ENCODE measurements around the gene TMCC1.
"Not testable (repeated sequence)": the region's sequence is repeated elsewhere in the genome, so short reads cannot be mapped to it uniquely, and the experiment has no call there.

The TMCC1 gene

GRCh38 chr3:129734449-129734848 lies 159.1 kb downstream of the TMCC1 start:
- no peak for DNase-seq (ENCODE audit: low read depth in 1 of 2, low spot score in 1 of 2)

- DNase-seq (ENCODE audit: low read depth in 1 of 2, low spot score in 1 of 2), result no peak
These were observed 161.2 kb downstream of the TMCC1 start for GRCh38 chr3:129732200-129732876.

GRCh38 chr3:129727707-129728106 lies 165.8 kb downstream of the TMCC1 start:
- no peak for DNase-seq (ENCODE audit: low read depth in 1 of 2, low spot score in 1 of 2)

- DNase-seq (ENCODE audit: low read depth in 1 of 2, low spot score in 1 of 2), result no peak
These were observed 169.8 kb downstream of the TMCC1 start for GRCh38 chr3:129723558-129724324.

- DNase-seq (ENCODE audit: low read depth in 1 of 2, low spot score in 1 of 2), result no peak
These were observed 171.0 kb downstream of the TMCC1 start for GRCh38 chr3:129722527-129722926.

GRCh38 chr3:129718201-129718600 lies 175.3 kb downstream of the TMCC1 start:
- no peak for DNase-seq (ENCODE audit: low read depth in 1 of 2, low spot score in 1 of 2)

GRCh38 chr3:129715854-129716253 lies 177.7 kb downstream of the TMCC1 start:
- no peak for DNase-seq (ENCODE audit: low read depth in 1 of 2, low spot score in 1 of 2)

GRCh38 chr3:129708328-129708861 lies 185.1 kb downstream of the TMCC1 start:
- no peak for DNase-seq (ENCODE audit: low read depth in 1 of 2, low spot score in 1 of 2)

- DNase-seq (ENCODE audit: low read depth in 1 of 2, low spot score in 1 of 2), result no peak
These were observed 188.2 kb downstream of the TMCC1 start for GRCh38 chr3:129705274-129705673.

GRCh38 chr3:129703913-129704312 lies 189.6 kb downstream of the TMCC1 start:
- DNase-seq (ENCODE audit: low read depth in 1 of 2, low spot score in 1 of 2), result no peak

- no peak for DNase-seq (ENCODE audit: low read depth in 1 of 2, low spot score in 1 of 2)
These were observed 190.4 kb downstream of the TMCC1 start for GRCh38 chr3:129702934-129703712.

- DNase-seq (ENCODE audit: low read depth in 1 of 2, low spot score in 1 of 2), result no peak
These were observed 192.3 kb downstream of the TMCC1 start for GRCh38 chr3:129701161-129701560.

GRCh38 chr3:129699612-129700011 lies 193.9 kb downstream of the TMCC1 start:
- no peak for DNase-seq (ENCODE audit: low read depth in 1 of 2, low spot score in 1 of 2)

- no peak for DNase-seq (ENCODE audit: low read depth in 1 of 2, low spot score in 1 of 2)
These were observed 194.3 kb downstream of the TMCC1 start for GRCh38 chr3:129699199-129699598.

- no peak for DNase-seq (ENCODE audit: low read depth in 1 of 2, low spot score in 1 of 2)
These were observed 196.1 kb downstream of the TMCC1 start for GRCh38 chr3:129697229-129697969.

- DNase-seq (ENCODE audit: low read depth in 1 of 2, low spot score in 1 of 2), result not testable (repeated sequence)
These were observed 197.1 kb downstream of the TMCC1 start for GRCh38 chr3:129696430-129696829.

- no peak for DNase-seq (ENCODE audit: low read depth in 1 of 2, low spot score in 1 of 2)
These were observed 198.3 kb downstream of the TMCC1 start for GRCh38 chr3:129695230-129695629.

GRCh38 chr3:129694228-129694627 lies 199.3 kb downstream of the TMCC1 start:
- no peak for DNase-seq (ENCODE audit: low read depth in 1 of 2, low spot score in 1 of 2)

GRCh38 chr3:129692743-129693142 lies 200.8 kb downstream of the TMCC1 start:
- no peak for DNase-seq (ENCODE audit: low read depth in 1 of 2, low spot score in 1 of 2)

GRCh38 chr3:129690963-129691362 lies 202.5 kb downstream of the TMCC1 start:
- no peak for DNase-seq (ENCODE audit: low read depth in 1 of 2, low spot score in 1 of 2)

GRCh38 chr3:129690406-129690805 lies 203.1 kb downstream of the TMCC1 start:
- no peak for DNase-seq (ENCODE audit: low read depth in 1 of 2, low spot score in 1 of 2)
